Gastroesophageal sphincter (tissue), 4 donors: Measurements from ENCODE around the gene MAML3. TPM values are rescaled to one million over a fixed set of nuclear protein-coding genes. Genes with fewer than 3 reads are reported as not detected.

Source experiments
- ATAC-seq: fragments of 150-250 bp; one replicate; pipeline ENCODE4 v1.9.1; 2016; ENCODE audit warnings: mild to moderate bottlenecking, moderate library complexity
- H3K27ac ChIP-seq, 4 donors: fragments of 200-600 bp; sonication (generic) in 3 of 4; 1 replicate in 3 of 4; 2 replicates in 1 of 4; pipeline ENCODE4 v1.5.1; 2016 to 2019
- H3K27me3 ChIP-seq: fragments of 200-600 bp; sonication (generic); one replicate; pipeline ENCODE4 v1.5.1; 2019
- H3K36me3 ChIP-seq, 2 donors: fragments of 200-600 bp; sonication (generic); one replicate each; pipeline ENCODE4 v1.5.1; 2019; ENCODE audit warnings: control low read depth in 1 of 2
- H3K4me1 ChIP-seq, 3 donors: fragments of 200-600 bp; sonication (generic); 1 replicate in 2 of 3; 2 replicates in 1 of 3; pipeline ENCODE4 v1.5.1; 2016 to 2019; ENCODE audit warnings: control low read depth in 2 of 3
- H3K4me3 ChIP-seq, 2 donors: fragments of 200-600 bp; sonication (generic); one replicate each; pipeline ENCODE4 v1.5.1; 2019; ENCODE audit warnings: mild to moderate bottlenecking in 1 of 2, moderate library complexity in 1 of 2
- H3K9me3 ChIP-seq, 3 donors: fragments of 200-600 bp; sonication (generic); one replicate each; pipeline ENCODE4 v1.5.1; 2017 to 2019; ENCODE audit warnings: control low read depth in 2 of 3
- CTCF ChIP-seq, 4 experiments: fragments of 200-600 bp in 2 of 4; fragments of 450-650 bp in 2 of 4; sonication (generic) in 1 of 4; IDR thresholded peaks; one replicate each; pipeline ENCODE4 v1.5.1; 2017 to 2019; ENCODE audit warnings: antibody characterized with exemption in 4 of 4, mild to moderate bottlenecking in 2 of 4, moderate library complexity in 2 of 4
- EP300 ChIP-seq: sonication (generic); formaldehyde crosslinking; IDR thresholded peaks from one replicate; pipeline ENCODE4 v1.6.1; 2017; ENCODE audit warnings: antibody characterized with exemption, mild to moderate bottlenecking
- POLR2A ChIP-seq, 2 donors: fragments of 450-650 bp; IDR thresholded peaks; one replicate each; pipeline ENCODE4 v1.6.1; 2017; ENCODE audit warnings: antibody characterized with exemption in 2 of 2, mild to moderate bottlenecking in 2 of 2, moderate library complexity in 1 of 2
- POLR2AphosphoS5 ChIP-seq: sonication (generic); formaldehyde crosslinking; IDR thresholded peaks from one replicate; pipeline ENCODE4 v1.6.1; 2017; ENCODE audit warnings: antibody characterized with exemption
- WGBS, 2 donors: methylation state at CpG; one replicate each; pipeline ENCODE4 v1.1.5; 2018; ENCODE audit warnings: low coverage in 1 of 2; 5-methylcytosine and 5-hydroxymethylcytosine counted together
- total RNA-seq, 4 donors: library from RNA; depleted of rRNA; stranded (reverse); fragments of >200 nt; gene quantifications; one replicate each; pipeline ENCODE4 v1.1.0, GENCODE V29; 2016

MAML3 gene
- total RNA-seq, 4 donors from 2014 or later: 5.3 to 10.6 (median 9.3) TPM

DNA sequence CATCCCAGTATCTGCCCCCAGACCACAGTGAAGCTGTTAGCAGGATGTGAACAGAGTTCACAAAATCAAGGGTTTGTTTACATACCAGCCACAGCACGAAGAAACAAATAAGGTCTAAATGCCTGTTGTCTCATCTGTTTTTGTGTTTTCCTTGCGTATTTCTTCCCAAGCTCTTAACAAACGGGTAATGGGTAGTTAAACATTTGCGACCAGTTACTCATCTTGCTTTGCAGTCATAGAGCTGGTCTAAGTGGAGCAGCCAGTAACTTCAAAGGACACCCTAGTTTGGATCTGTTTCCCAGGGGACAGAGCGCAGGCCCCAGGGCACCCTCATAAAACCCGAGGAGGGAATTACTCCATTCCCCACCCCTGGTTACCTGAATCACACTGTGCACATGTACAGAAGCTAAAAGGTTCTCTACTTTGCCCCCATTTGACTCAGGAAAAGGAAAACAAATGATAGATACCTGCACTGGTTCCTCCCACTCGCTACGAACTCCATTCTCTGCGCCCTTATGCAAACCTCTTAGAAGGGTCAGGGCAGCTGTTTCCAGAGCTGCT is 68.8 kb downstream of the MAML3 start:
- no peaks in the 10 kb centered on the region for H3K36me3 ChIP-seq
- TF ChIP-seq POLR2AphosphoS5: no peak
- TF ChIP-seq EP300: no peak
- no peak for TF ChIP-seq POLR2A (IDR thresholded peaks at IDR 0.05)
- TF ChIP-seq CTCF (IDR thresholded peaks at IDR 0.05): no peak
- H3K9me3 ChIP-seq: no peaks in the 10 kb centered on the region
- 45 to 59% methylated on average over 6 to 8 of the region's 9 CpGs for WGBS, 2 donors
- H3K27ac ChIP-seq: peak overlapping the region; percentile 55 to 72 (median 67)
- H3K4me1 ChIP-seq: peaks cover 0 to 54% (median 9%) of the 10 kb centered on the region in 3 donors
- peak overlapping the region in 1 of 2 donors; percentile 21 for H3K4me3 ChIP-seq
- no peak for ATAC-seq
- H3K27me3 ChIP-seq: no peaks in the 10 kb centered on the region

DNA sequence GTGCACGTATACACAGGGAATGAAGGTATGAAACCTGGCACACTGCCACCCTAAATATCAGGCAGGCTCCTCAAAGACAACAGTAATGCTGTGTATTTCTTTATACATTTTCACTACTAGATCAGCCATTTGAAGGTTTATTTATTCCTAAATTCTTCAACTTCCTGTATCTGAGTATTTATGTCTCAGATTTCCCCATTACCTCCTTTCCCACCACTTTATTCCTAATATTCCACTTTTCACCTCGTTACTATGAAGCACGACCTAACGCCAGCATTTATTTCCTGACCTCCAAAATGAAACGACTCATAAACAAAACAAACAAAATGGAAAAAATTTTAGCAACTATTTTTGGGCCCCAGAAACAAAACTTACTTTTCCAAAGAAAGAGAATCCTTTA is 69.6 kb downstream of the MAML3 start:
- no peak for ATAC-seq
- no peaks in the 10 kb centered on the region for H3K27me3 ChIP-seq
- TF ChIP-seq EP300: no peak
- no peak for TF ChIP-seq POLR2AphosphoS5
- H3K9me3 ChIP-seq: no peaks in the 10 kb centered on the region
- no peaks in the 10 kb centered on the region for H3K36me3 ChIP-seq
- 17 to 38% methylated on average over 1 to 5 of the region's 5 CpGs for WGBS, 2 donors
- peak overlapping the region in 3 of 4 donors; percentile 65 to 72 (median 69) for H3K27ac ChIP-seq
- peaks cover 0 to 61% (median 9%) of the 10 kb centered on the region in 3 donors for H3K4me1 ChIP-seq
- H3K4me3 ChIP-seq: no peak overlapping the region

DNA sequence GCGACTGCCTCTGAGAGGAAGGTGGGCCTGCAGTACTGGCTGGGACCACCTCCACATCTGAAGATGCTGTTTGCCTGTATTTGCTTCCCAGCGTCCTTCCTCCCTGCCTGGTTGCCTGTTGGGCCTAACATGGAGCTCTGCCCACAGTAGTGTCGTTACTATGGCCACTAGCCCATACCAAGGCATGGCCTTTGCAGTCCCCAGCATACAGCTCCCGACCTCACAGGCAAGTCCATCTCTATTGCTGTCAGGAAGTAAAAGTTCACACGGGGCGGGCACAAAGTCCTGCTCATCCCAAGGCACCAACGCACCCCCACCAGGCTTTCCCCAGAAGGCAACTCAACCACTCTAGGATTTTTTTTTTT is 71.6 kb downstream of the MAML3 start:
- TF ChIP-seq POLR2A (IDR thresholded peaks at IDR 0.05): no peak
- TF ChIP-seq EP300: no peak
- 84% methylated on average over 6 of the region's 7 CpGs; no CpG with 5 or more reads in 1 of the 2 donors for WGBS, 2 donors
- H3K27ac ChIP-seq: peak overlapping the region in 2 of 4 donors; percentile 45 to 53
- no peak overlapping the region for H3K4me3 ChIP-seq
- no peaks in the 10 kb centered on the region for H3K27me3 ChIP-seq
- no peaks in the 10 kb centered on the region for H3K9me3 ChIP-seq
- H3K36me3 ChIP-seq: no peaks in the 10 kb centered on the region
- H3K4me1 ChIP-seq: peaks cover 0 to 74% (median 9%) of the 10 kb centered on the region in 3 donors
- no peak for ATAC-seq

GRCh38 chr4:140081641-140082390 is 72.2 kb downstream of the MAML3 start:
- no peak overlapping the region for H3K4me3 ChIP-seq
- no peaks in the 10 kb centered on the region for H3K27me3 ChIP-seq
- H3K4me1 ChIP-seq: peaks cover 0 to 74% (median 9%) of the 10 kb centered on the region in 3 donors
- no peaks in the 10 kb centered on the region for H3K9me3 ChIP-seq
- peak overlapping the region in 2 of 4 donors; percentile 45 to 53 for H3K27ac ChIP-seq
- no peak for TF ChIP-seq CTCF (IDR thresholded peaks at IDR 0.05)
- TF ChIP-seq EP300: no peak
- TF ChIP-seq POLR2AphosphoS5: no peak
- no peak for TF ChIP-seq POLR2A (IDR thresholded peaks at IDR 0.05)
- ATAC-seq: no peak
- no peaks in the 10 kb centered on the region for H3K36me3 ChIP-seq
- 38 to 54% methylated on average over 6 to 7 of the region's 8 CpGs for WGBS, 2 donors

- H3K4me1 ChIP-seq: peaks cover 0 to 74% (median 9%) of the 10 kb centered on the region in 3 donors
Observed at GRCh38 chr4:140080883-140081282, 73.1 kb downstream of the MAML3 start.

More at GRCh38 chr4:140080883-140081282, 73.1 kb downstream of the MAML3 start:
- H3K36me3 ChIP-seq: no peaks in the 10 kb centered on the region
- no peak overlapping the region for H3K27ac ChIP-seq
- no peak for TF ChIP-seq EP300
- TF ChIP-seq POLR2A (IDR thresholded peaks at IDR 0.05): no peak
- TF ChIP-seq CTCF (IDR thresholded peaks at IDR 0.05): no peak
- no peak for TF ChIP-seq POLR2AphosphoS5
- no peaks in the 10 kb centered on the region for H3K27me3 ChIP-seq
- ATAC-seq: no peak
- no peak overlapping the region for H3K4me3 ChIP-seq
- 46 to 69% methylated on average over 2 of the region's 2 CpGs for WGBS, 2 donors
- H3K9me3 ChIP-seq: no peaks in the 10 kb centered on the region
